Central memory CD4-positive, alpha-beta T cell (primary cell): ENCODE results near the gene MAPT.
"Not testable (repeated sequence)": the region's sequence is repeated elsewhere in the genome, so short reads cannot be mapped to it uniquely, and the experiment has no call there.

ENCODE experiments used
- DNase-seq: peaks from one replicate; pipeline ENCODE4 v3.0.0; 2022

Gene MAPT

DNA sequence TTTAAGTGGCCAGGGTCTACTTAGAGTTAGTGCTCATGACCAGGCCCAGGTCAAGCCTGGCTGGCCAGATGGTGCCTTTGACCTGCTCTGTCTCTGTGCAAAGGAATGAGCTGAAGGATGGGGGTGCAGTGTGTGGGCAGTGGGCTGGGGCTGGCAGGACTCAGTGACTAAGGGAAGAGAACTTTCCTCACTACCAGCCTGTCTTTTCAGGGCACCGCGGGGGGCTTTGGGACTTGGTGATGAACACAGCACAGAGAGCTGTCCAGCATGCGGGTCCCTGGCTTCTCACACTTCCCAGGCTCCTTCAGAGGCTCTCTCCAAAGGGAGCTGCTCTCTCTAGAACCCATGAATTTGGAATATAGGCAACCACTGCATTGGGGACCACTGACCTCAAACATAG lies 61.7 kb downstream of the MAPT start:
- DNase-seq, result no peak

DNA sequence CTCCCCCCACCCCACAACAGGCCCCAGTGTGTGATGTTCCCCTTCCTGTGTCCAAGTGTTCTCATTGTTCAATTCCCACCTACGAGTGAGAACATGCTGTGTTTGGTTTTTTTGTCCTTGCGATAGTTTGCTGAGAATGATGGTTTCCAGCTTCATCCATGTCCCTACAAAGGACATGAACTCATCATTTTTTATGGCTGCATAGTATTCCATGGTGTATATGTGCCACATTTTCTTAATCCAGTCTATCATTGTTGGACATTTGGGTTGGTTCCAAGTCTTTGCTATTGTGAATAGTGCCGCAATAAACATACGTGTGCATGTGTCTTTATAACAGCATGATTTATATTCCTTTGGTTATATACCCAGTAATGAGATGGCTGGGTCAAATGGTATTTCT lies 62.4 kb downstream of the MAPT start:
- DNase-seq, result not testable (repeated sequence)

DNA sequence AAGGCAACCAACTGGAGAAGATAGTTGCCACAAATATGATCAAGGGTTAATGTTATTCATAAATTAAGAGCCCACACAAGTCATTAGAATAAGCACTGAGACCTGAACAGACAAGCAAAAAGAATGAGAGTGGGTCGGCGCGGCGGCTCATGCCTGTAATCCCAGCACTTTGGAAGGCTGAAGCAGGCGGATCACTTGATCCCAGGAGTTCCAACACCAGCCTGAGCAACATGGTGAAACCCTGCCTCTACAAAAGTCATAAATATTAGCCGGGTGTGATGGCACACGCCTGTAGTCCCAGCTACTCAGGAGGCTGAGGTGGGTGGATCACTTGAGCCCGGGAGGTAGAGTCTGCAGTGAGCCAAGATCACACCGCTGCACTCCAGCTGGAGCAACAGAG lies 64.0 kb downstream of the MAPT start:
- DNase-seq, result no peak

DNA sequence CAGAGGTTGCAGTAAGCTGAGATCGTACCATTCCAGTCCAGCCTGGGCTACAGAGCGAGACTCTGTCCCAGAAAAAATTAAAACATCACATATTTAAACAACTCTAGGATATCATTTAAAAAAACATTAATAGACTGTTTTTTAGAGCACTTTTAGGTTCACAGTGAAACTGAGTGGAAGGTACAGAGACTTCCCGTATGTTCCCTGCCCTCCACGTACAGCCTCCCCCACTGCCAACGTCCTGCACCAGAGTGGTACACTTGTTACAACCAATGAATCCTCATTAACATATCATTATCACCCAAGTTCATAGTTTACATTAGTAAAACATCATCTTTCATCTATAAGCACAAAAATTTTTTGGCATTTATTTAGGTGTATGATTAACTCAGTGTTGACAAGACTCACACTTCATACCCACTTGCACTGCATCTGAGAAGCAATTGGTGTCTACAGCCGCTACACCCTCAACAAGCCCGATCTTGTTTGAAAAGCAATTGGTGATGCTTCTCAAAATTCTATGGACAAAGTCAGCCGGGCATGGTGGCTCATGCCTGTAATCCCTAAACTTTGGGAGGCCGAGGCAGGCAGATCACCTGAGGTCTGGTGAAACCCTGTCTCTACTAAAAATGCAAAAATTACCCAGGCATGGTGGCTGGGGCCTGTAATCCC lies 64.8 kb downstream of the MAPT start:
- no peak for DNase-seq

DNA sequence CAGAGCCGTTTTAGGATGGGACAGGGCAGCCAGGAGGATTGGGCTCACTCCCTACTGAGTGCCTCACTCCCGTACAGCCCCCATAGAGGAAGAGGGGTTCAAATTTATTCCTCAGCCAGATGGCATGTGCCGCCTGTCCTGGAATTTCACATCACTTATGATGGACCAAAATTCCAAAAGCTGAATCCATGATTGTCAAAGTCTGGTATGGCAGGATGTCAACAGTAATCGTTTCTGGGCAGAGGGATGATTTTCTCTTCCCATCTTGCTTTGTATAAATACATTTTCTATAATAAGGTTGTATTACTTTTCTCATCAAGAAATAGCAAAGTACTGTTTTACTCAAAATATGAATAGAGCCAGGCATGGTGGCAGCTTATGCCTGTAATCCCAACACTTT lies 66.0 kb downstream of the MAPT start:
- DNase-seq, result no peak

DNA sequence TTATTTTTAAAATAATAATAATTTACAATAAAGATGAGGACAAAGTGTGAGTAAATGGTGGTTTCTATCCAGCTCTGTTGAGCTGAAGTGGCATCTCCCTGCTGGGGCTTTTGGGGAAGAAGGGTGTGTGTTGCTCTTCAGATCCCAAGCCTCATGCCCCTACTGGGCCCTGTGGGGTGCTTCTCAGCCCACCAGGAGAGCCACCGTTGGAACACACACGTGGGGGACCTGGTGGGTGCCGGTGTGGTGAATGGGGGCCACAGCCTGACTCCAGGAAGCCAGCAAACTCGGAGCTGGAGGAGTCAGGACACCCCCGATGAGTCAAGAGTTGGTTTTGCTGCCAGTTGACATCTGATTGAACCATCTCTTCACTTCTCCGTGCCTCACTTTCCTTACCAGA lies 66.9 kb downstream of the MAPT start:
- DNase-seq, result no peak

DNA sequence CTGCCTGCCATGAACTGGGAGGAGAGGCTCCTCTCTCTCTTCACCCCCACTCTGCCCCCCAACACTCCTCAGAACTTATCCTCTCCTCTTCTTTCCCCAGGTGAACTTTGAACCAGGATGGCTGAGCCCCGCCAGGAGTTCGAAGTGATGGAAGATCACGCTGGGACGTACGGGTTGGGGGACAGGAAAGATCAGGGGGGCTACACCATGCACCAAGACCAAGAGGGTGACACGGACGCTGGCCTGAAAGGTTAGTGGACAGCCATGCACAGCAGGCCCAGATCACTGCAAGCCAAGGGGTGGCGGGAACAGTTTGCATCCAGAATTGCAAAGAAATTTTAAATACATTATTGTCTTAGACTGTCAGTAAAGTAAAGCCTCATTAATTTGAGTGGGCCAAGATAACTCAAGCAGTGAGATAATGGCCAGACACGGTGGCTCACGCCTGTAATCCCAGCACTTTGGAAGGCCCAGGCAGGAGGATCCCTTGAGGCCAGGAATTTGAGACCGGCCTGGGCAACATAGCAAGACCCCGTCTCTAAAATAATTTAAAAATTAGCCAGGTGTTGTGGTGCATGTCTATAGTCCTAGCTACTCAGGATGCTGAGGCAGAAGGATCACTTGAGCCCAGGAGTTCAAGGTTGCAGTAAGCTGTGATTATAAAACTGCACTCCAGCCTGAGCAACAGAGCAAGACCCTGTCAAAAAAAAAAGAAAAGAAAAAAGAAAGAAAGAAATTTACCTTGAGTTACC lies 68.0 kb downstream of the MAPT start:
- DNase-seq, result no peak

DNA sequence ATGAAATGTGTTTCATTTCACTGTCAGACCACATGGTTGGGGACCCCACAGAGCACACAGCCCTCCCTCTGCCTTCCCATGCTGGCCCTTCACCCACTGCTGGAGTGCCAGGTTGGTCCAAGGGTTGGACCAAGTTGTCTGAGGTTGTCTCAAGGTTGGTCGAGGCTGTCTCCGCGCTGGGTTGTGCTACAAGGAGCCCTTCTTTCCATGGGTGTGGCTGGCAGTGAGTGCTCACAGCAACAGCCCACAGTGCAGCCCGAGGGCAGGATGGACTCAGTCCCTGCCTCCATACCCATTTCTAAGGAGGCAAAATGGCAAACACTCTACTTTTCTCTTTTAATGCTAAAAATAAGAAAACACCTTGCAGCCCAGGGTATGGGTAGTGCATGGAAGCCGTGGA lies 68.9 kb downstream of the MAPT start:
- DNase-seq, result no peak

DNA sequence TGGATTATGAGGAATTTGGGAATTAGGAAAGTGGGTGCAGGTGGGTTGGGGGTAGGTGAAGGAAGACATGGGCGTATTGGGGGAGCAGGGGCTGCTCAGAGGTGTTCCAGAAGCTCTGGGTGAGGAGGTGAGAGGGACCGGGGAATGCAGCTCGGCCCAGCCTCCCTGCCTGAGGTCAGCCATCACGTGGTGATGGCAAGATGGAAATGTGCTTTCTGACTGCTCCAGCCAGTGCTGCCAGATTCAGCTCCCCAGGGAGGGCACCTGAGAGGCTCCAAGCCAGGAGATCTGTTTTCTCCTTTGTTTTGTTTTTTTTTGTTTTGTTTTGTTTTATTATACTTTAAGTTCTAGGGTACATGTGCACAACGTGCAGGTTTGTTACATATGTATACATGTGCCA lies 69.5 kb downstream of the MAPT start:
- no peak for DNase-seq

DNA sequence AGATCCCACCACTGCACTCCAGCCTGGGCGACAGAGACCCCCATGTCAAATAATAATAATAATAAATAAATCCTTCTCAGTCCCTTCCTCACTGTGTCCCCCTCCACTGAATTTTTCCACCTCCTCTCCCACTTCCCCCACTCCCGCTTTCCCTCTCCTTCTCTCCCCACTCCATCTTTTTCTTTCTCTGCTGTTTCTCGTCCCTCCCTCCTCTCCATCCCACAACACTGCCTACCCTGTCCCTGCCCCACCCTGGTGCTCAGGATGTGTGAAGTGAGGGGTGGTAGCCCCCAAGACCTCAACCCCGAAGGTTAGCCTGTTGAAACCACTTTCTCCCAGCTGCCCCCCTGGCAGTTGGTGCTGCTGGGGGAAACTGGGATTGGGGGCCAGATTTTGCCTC lies 70.3 kb downstream of the MAPT start:
- DNase-seq, result no peak

DNA sequence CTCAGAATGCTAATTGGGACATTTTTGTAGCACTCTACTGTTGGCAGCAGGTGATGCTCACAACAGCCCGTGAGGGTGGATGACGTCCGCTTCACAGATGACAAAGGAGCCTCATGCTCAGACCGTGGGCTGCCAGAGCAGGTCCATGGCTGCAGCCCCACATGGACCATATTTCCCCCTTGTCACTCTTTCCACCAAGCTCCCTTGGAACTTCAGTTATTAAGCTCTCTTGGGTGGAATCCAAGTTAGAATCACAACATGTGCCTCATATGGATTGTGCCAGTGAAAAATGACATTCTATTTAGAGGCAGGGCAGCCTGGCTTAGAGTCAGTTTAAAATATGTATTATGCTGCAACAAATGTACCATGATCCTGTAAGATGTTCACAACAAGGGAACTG lies 71.5 kb downstream of the MAPT start:
- no peak for DNase-seq

DNA sequence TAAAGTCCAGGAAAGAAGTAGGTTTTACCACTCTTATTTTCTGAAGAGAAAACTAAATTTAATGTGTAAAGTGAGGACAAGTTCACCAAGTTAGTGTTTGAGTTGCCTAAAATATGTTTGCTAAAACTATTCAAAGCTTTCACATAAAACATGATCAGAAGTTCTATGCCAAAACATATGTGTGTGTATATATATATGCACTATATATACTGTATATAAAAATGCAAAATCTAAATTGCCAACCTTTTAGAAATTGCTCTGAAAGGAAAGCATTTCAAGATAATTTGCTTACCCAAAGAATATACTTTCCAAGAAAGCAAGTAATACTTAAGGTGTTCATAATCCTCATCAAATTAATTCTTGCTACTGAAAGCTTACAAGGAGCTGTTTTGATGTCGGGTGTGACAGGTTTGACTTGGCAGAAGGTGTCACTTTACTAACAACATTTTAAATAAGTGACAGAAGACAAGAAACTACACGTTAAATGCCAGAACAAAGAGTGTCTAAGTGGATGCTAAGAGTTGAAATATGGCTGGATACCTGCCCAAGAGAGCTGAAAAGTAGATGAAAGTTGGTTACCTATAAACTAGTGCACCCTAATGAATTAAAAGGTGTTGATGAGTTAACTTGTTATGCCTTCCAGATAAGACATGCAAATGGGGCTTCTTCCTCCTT lies 72.4 kb downstream of the MAPT start:
- no peak for DNase-seq

DNA sequence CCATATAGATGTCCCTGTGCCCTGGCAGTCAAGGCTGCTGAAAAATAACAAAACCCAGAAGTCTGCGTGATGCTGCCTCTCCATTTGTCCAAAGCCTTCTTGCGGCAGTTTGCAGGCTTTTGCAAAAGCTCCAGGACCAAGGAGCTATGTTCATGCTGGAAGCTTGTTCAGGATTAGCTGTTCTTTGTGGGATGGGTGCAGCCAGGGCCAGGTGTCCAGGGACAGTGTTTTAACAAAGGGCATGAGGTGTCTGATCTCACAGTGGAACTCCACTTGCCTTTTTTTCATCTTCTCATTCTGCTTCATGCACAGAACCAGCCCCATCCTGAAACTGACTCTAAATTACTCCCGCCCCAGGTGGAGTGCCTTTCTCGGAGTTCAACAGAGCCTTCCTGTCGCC lies 73.0 kb downstream of the MAPT start:
- no peak for DNase-seq

DNA sequence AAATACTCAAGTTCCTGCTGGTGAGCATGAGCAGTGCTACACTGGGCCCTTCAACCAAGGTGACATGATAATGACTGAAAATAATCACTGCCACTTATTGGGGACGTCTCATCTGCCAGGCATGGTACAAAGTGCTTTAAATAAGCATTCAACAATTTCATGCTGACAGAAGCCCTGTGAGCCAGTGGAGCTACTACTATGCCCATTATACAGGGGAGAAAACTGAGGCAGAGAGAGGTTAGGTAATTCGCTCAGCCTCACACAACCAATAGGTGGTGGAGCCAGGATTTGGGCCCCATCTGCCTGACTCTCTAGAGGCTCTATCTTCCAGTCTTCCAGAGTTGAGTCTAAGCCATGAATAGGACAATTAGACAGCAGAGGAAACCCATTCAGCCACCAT lies 74.4 kb downstream of the MAPT start:
- no peak for DNase-seq

DNA sequence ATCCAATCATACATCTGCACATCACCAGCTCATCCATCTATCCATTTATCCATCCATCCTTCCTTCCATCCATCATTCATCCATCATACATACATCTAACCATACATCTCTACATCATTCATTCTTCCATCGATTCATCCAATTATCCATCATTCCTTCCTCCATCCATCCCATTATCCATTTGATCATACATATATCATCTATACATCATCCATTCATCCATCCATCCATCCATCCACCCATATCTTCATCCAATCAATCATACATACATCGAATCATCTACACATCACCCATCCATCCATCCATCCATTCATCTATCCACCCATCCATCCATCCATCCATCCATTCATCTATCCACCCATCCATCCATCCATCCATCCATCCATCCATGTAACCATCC lies 75.4 kb downstream of the MAPT start:
- DNase-seq, result no peak

DNA sequence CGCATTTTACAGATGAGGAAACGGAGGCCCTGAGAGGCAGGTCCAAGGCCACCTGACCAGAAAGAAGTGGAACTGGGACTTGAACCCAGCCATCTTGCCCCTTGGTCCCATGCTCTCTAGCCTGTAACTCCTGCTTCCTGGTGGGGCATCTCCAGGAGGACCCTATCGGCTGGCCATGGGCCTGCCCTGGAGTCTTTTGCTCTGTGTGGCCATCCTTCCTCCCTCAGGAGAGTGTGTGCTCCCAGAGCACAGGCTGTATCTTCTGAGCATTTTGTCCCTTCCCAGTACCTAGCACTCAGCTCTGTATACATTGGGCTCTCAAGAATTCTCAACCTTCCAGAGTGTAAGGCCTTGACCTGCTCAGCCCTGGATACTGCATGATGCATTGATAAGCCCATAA lies 76.3 kb downstream of the MAPT start:
- DNase-seq, result no peak

DNA sequence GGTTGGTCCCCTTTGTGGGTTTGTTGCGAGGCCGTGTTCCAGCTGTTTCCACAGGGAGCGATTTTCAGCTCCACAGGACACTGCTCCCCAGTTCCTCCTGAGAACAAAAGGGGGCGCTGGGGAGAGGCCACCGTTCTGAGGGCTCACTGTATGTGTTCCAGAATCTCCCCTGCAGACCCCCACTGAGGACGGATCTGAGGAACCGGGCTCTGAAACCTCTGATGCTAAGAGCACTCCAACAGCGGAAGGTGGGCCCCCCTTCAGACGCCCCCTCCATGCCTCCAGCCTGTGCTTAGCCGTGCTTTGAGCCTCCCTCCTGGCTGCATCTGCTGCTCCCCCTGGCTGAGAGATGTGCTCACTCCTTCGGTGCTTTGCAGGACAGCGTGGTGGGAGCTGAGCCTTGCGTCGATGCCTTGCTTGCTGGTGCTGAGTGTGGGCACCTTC lies 77.4 kb downstream of the MAPT start:
- no peak for DNase-seq

DNA sequence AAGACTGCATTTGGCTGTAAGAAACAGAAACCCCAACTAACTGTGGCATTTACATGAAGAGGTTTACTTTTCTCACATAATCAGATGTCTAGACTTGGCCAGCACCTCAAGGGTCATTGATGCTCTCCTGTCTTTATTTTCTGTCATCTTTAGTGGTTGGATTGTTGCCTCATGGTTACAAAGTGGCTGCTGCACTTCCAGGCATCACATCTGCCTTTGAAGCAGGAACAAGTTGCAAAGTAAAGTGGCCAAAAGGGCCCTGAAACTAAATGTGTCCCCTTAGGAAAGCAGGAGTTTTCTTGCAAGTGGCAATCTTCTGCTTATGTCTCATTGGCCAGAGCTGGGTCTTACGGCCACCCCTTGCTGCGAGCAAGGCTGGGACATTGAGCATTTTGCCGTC lies 78.2 kb downstream of the MAPT start:
- no peak for DNase-seq

DNA sequence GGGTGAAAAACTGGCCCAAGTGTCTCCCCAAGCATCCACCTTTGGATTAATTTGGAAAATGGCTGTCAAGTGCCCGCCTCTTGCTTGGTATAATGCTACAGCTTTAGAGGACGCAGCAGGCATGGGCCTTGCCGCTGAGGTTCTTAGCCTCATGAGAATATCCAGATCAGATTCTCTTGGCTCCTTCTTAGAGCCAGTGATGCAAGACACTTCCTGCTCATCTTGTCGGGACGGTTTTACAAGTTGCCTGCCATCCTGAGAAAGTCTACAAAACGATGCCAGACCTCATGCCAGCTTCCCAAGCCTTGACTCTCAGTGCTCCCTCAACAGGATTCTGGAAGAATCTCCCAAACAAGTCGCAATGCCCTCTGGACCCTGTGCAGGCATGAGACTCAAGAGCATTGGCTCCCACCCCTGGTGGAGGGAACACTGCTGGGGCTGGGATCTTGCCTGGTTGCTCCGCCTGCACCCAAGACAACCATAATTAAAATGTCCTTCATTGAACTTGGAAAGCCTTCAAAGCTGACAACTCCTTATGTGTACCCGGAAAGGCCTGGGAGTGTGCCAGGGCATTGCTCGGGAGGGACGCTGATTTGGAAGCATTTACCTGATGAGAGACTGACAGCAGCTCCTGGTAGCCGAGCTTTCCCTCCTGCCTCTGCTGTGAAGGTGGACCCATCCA lies 78.9 kb downstream of the MAPT start:
- DNase-seq, result no peak

DNA sequence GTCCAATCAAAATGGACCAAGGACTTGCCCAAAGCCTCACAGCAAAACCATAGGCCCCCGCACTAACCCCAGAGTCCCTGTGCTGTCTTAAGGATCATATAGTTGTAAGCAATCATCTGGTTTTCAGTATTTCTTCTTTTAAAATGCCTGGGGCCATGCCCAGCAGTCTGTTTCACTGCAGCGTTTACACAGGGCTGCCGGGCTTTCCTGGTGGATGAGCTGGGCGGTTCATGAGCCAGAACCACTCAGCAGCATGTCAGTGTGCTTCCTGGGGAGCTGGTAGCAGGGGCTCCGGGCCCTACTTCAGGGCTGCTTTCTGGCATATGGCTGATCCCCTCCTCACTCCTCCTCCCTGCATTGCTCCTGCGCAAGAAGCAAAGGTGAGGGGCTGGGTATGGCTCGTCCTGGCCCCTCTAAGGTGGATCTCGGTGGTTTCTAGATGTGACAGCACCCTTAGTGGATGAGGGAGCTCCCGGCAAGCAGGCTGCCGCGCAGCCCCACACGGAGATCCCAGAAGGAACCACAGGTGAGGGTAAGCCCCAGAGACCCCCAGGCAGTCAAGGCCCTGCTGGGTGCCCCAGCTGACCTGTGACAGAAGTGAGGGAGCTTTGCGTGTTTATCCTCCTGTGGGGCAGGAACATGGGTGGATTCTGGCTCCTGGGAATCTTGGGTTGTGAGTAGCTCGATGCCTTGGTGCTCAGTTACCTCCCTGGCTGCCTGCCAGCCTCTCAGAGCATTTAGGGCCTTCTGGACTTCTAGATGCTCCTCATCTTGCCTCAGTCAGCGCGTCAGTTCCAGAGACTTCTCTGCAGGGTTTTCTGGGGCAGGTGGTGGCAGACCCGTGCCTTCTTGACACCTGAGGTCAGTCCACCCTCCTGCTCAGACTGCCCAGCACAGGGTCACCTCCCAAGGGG lies 79.8 kb downstream of the MAPT start:
- DNase-seq, result no peak

DNA sequence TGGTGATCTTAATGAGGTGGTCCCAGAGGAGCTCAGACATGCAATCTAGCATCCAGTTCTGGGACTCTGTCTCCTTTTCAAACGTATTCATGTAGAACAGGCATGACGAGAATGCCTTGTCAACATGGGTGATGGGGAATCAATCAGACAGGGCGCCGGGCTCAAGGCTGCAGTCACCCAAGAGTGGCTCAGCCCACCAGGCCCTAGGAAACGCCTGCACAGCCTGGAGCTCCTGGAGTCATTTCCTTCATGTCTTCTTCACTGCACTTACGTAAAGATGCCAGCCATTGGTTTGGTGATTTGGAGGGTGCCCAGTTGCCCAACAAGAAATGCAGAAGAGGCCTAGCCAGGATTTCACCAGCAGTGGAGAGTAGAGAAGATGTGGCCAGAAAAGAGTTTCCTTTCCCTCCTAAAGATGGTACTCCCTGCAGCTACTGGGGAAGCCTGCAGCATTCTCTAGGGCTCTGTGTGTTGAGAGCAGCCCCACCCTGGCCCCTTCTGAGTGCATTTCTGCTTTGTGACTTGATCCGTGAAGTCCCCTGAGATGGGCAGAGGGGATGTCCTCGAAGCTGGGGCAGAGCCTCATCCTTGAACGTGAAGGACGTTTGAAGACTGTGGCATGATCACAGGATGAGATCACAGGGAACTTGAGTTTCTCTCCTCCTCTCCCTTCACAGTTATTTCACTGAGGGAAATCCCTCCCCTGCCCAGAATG lies 80.7 kb downstream of the MAPT start:
- no peak for DNase-seq
